Right renal cortex interstitium (tissue), 3 donors: ENCODE measurements around the gene MUC4. TPM values are rescaled to one million over a fixed set of nuclear protein-coding genes. Genes with fewer than 3 reads are reported as not detected.
"Not testable (repeated sequence)": the region's sequence is repeated elsewhere in the genome, so short reads cannot be mapped to it uniquely, and the experiment has no call there.

ENCODE experiments used
- DNase-seq, 3 donors: peaks; one replicate each; pipeline ENCODE4 v3.0.0-alpha.2; 2013; ENCODE audit warnings: low read depth in 3 of 3, low spot score in 2 of 3
- polyA plus RNA-seq, 3 donors: library from polyadenylated mRNA; unstranded; fragments of 120-200 nt; gene quantifications; one replicate each; pipeline ENCODE4 v1.2.1, GENCODE V29; 2013; ENCODE audit not compliant: insufficient read length in 3 of 3

Gene MUC4
- polyA plus RNA-seq, 3 donors, result 0.83 to 0.97 (median 0.87) TPM

GRCh38 chr3:195722139-195722995, 89.4 kb downstream of the MUC4 start:
- DNase-seq, result not testable (repeated sequence)

- not testable (repeated sequence) for DNase-seq
Observed at GRCh38 chr3:195720831-195721506, 90.8 kb downstream of the MUC4 start, which contains the start of gene MUC20. Gene MUC20 (plus strand): TSS chr3:195720978. CDS start chr3:195721008, 30 bp downstream.

GRCh38 chr3:195719514-195720254, 92.0 kb downstream of the MUC4 start:
- not testable (repeated sequence) for DNase-seq

GRCh38 chr3:195718477-195718984, 93.2 kb downstream of the MUC4 start:
- DNase-seq, result no peak

GRCh38 chr3:195717852-195718476, 93.8 kb downstream of the MUC4 start:
- DNase-seq, result no peak

GRCh38 chr3:195717416-195717815, 94.3 kb downstream of the MUC4 start:
- no peak for DNase-seq

GRCh38 chr3:195715583-195716266, 96.0 kb downstream of the MUC4 start:
- DNase-seq, result no peak

- DNase-seq, result no peak
Observed at GRCh38 chr3:195715134-195715533, 96.6 kb downstream of the MUC4 start.

GRCh38 chr3:195714380-195715011, 97.2 kb downstream of the MUC4 start:
- DNase-seq, result no peak

- not testable (repeated sequence) for DNase-seq
Observed at GRCh38 chr3:195713150-195713549, 98.6 kb downstream of the MUC4 start.

GRCh38 chr3:195712535-195712910, 99.2 kb downstream of the MUC4 start:
- DNase-seq, result not testable (repeated sequence)

- DNase-seq, result no peak
Observed at GRCh38 chr3:195711813-195712534, 99.8 kb downstream of the MUC4 start.

- not testable (repeated sequence) for DNase-seq
Observed at GRCh38 chr3:195711091-195711812, 100.5 kb downstream of the MUC4 start.

- not testable (repeated sequence) for DNase-seq
Observed at GRCh38 chr3:195710126-195710905, 101.4 kb downstream of the MUC4 start.

GRCh38 chr3:195709676-195710085, 102.0 kb downstream of the MUC4 start:
- DNase-seq, result no peak

GRCh38 chr3:195708626-195709481, 102.9 kb downstream of the MUC4 start:
- DNase-seq, result no peak
